NCI-H460 (cell line): ENCODE results near the gene CKS1B. TPM values are rescaled to one million over a fixed set of nuclear protein-coding genes. Genes with fewer than 3 reads are reported as not detected.
"Not testable (repeated sequence)": the region's sequence is repeated elsewhere in the genome, so short reads cannot be mapped to it uniquely, and the experiment has no call there.

Experiments used
- DNase-seq: peaks from one replicate; pipeline ENCODE4 v3.0.0-alpha.2; 2016; ENCODE audit warnings: low read depth; ENCODE audit errors: extremely low read depth
- total RNA-seq: library from RNA; depleted of rRNA; stranded (reverse); fragments of >200 nt; shearing (Covaris generic); gene quantifications from 2 replicates; pipeline ENCODE4 v1.2.3, GENCODE V29; 2014

The CKS1B gene
- total RNA-seq, 1 experiment from 2014 or later, result 634 TPM

GRCh38 chr1:154982341-154982740, 7.9 kb downstream of the CKS1B start:
- DNase-seq, result no peak

- peak; percentile 100 for DNase-seq
Measured at GRCh38 chr1:154982897-154983648, 8.6 kb downstream of the CKS1B start, which contains the start of gene FLAD1. Gene FLAD1 (plus strand): TSS chr1:154983344. CDS start chr1:154983695, 351 bp downstream.

- DNase-seq, result no peak
Measured at GRCh38 chr1:154983776-154984466, 9.4 kb downstream of the CKS1B start.

- not testable (repeated sequence) for DNase-seq
Measured at GRCh38 chr1:154986736-154987135, 12.3 kb downstream of the CKS1B start.

GRCh38 chr1:154987326-154987725, 12.8 kb downstream of the CKS1B start:
- no peak for DNase-seq

- DNase-seq, result no peak
Measured at GRCh38 chr1:154988058-154988954, 13.8 kb downstream of the CKS1B start.

- DNase-seq, result no peak
Measured at GRCh38 chr1:154989195-154989860, 14.8 kb downstream of the CKS1B start.

- DNase-seq, result no peak
Measured at GRCh38 chr1:154990276-154990675, 15.8 kb downstream of the CKS1B start.

GRCh38 chr1:154992721-154993571, 18.5 kb downstream of the CKS1B start:
- no peak for DNase-seq

GRCh38 chr1:154993572-154994268, 19.2 kb downstream of the CKS1B start, which contains the start of gene LENEP:
Gene LENEP (plus strand): TSS chr1:154993586. CDS start chr1:154993608, 22 bp downstream.
- no peak for DNase-seq

GRCh38 chr1:154994269-154994587, 19.7 kb downstream of the CKS1B start:
- DNase-seq, result no peak

GRCh38 chr1:154994591-154994990, 20.1 kb downstream of the CKS1B start:
- no peak for DNase-seq

- DNase-seq, result peak; percentile 78
Measured at GRCh38 chr1:154995301-154995983, 21.0 kb downstream of the CKS1B start.

GRCh38 chr1:154996966-154997701, 22.7 kb downstream of the CKS1B start:
- no peak for DNase-seq

- no peak for DNase-seq
Measured at GRCh38 chr1:154998201-154998780, 23.8 kb downstream of the CKS1B start.

- peak; percentile 77 for DNase-seq
Measured at GRCh38 chr1:154998818-154999570, 24.5 kb downstream of the CKS1B start.
